HepG2 (cell line): ENCODE data around the gene TMEM129. TPM values are rescaled to one million over a fixed set of nuclear protein-coding genes. Genes with fewer than 3 reads are reported as not detected.
A peak's percentile ranks its signal among the peaks of the same experiment; 100 is the strongest.

Experiments
- CCDC6 ChIP-seq: sonication (generic); formaldehyde crosslinking; IDR thresholded peaks from 2 replicates; pipeline ENCODE4 v1.8.1; 2022; ENCODE audit warnings: mild to moderate bottlenecking, missing genetic modification reagents, moderate library complexity
- MTA3 ChIP-seq: sonication (generic); formaldehyde crosslinking; IDR thresholded peaks from 2 replicates; pipeline ENCODE4 v1.4.0; 2020; ENCODE audit warnings: missing genetic modification reagents
- NR2C2 ChIP-seq: sonication (generic); formaldehyde crosslinking; IDR thresholded peaks from 2 replicates; pipeline ENCODE4 v1.4.0; 2020; ENCODE audit warnings: missing genetic modification reagents, mild to moderate bottlenecking, moderate library complexity, borderline replicate concordance
- ONECUT2 ChIP-seq: sonication (generic); formaldehyde crosslinking; IDR thresholded peaks from 2 replicates; pipeline ENCODE4 v1.4.0; 2020; ENCODE audit warnings: missing genetic modification reagents
- RARA ChIP-seq: IDR thresholded peaks from 2 replicates; pipeline ENCODE4 v1.6.1; 2016; ENCODE audit warnings: missing genetic modification reagents, missing compliant biosample characterization
- SP1 ChIP-seq, 2 experiments: fragments of 450-650 bp in 1 of 2; sonication (generic) in 1 of 2; formaldehyde crosslinking in 1 of 2; IDR thresholded peaks; 2 replicates each; pipeline versions ENCODE4 v1.4.0 to v1.6.1; 2016 to 2020; ENCODE audit warnings: missing genetic modification reagents in 1 of 2
- TBL1XR1 ChIP-seq: fragments of 150-350 bp; IDR thresholded peaks from 2 replicates; pipeline ENCODE4 v1.6.1; 2014; ENCODE audit warnings: borderline replicate concordance, low read length; ENCODE audit not compliant: partially characterized antibody
- TOE1 ChIP-seq: sonication (generic); formaldehyde crosslinking; IDR thresholded peaks from 2 replicates; pipeline ENCODE4 v1.4.0; 2020; ENCODE audit warnings: mild to moderate bottlenecking, missing genetic modification reagents
- YEATS4 ChIP-seq: sonication (generic); formaldehyde crosslinking; IDR thresholded peaks from 2 replicates; pipeline ENCODE4 v1.4.0; 2020; ENCODE audit warnings: missing genetic modification reagents, borderline replicate concordance
- ZBTB21 ChIP-seq: sonication (generic); formaldehyde crosslinking; IDR thresholded peaks from 2 replicates; pipeline ENCODE4 v1.4.0; 2020; ENCODE audit warnings: missing genetic modification reagents
- ZNF235 ChIP-seq: sonication (generic); formaldehyde crosslinking; IDR thresholded peaks from 2 replicates; pipeline ENCODE4 v1.8.1; 2023; ENCODE audit warnings: mild to moderate bottlenecking, missing genetic modification reagents, borderline replicate concordance
- ZSCAN12 ChIP-seq: sonication (generic); formaldehyde crosslinking; IDR thresholded peaks from 2 replicates; pipeline ENCODE4 v1.9.0; 2021; ENCODE audit warnings: mild to moderate bottlenecking, missing genetic modification reagents
- polyA plus RNA-seq, 8 experiments: library from polyadenylated mRNA; depleted of rRNA in 3 of 8; stranded (reverse) in 7 of 8; unstranded in 1 of 8; fragments of >200 nt; fragmentation: Illumina TruSeq in 4 of 8; extraction: Trizol in 4 of 8; gene quantifications; 2 replicates each; pipeline versions ENCODE4 v1.2.1 to v1.2.3, GENCODE V29; 2011 to 2016; ENCODE audit warnings: low read depth in 4 of 8, missing spikeins in 1 of 8, mixed read lengths in 1 of 8; ENCODE audit not compliant: insufficient read depth in 1 of 8
- total RNA-seq, 5 experiments: library from RNA; depleted of rRNA; stranded (reverse); fragments of >200 nt; fragmentation: Illumina TruSeq; extraction: Trizol; gene quantifications; 2 replicates each; pipeline ENCODE4 v1.2.3, GENCODE V29; 2016; ENCODE audit warnings: low read depth in 1 of 5
- TF ChIP-seq, protein P1 (sequence below), 2 experiments: sonication (generic) in 1 of 2; formaldehyde crosslinking in 1 of 2; IDR thresholded peaks; 2 replicates each; pipeline versions ENCODE4 v1.4.0 to v1.6.1; 2018 to 2020; ENCODE audit warnings: missing genetic modification reagents in 2 of 2, borderline replicate concordance in 1 of 2, low read depth in 1 of 2, mild to moderate bottlenecking in 1 of 2, missing biosample characterization in 1 of 2
- TF ChIP-seq, protein P2 (sequence below): sonication (generic); formaldehyde crosslinking; IDR thresholded peaks from 2 replicates; pipeline ENCODE4 v1.4.0; 2020; ENCODE audit warnings: missing genetic modification reagents, borderline replicate concordance
- TF ChIP-seq, protein P3 (sequence below): sonication (generic); formaldehyde crosslinking; IDR thresholded peaks from 2 replicates; pipeline ENCODE4 v1.9.0; 2022; ENCODE audit warnings: missing genetic modification reagents, mild to moderate bottlenecking, borderline replicate concordance
- TF ChIP-seq, protein P4 (sequence below): IDR thresholded peaks from 2 replicates; pipeline ENCODE4 v1.6.1; 2016; ENCODE audit warnings: missing biosample characterization, missing genetic modification reagents, low read depth
- TF ChIP-seq, protein P5 (sequence below): sonication (generic); formaldehyde crosslinking; IDR thresholded peaks from 2 replicates; pipeline ENCODE4 v1.4.0; 2020; ENCODE audit warnings: missing genetic modification reagents

Gene TMEM129
- total and polyA plus RNA-seq, 2 of the 13 experiments (the other 11 are each of a cell fraction or from before 2014, with no cell fraction given), result 19.0 to 25.8 TPM

DNA sequence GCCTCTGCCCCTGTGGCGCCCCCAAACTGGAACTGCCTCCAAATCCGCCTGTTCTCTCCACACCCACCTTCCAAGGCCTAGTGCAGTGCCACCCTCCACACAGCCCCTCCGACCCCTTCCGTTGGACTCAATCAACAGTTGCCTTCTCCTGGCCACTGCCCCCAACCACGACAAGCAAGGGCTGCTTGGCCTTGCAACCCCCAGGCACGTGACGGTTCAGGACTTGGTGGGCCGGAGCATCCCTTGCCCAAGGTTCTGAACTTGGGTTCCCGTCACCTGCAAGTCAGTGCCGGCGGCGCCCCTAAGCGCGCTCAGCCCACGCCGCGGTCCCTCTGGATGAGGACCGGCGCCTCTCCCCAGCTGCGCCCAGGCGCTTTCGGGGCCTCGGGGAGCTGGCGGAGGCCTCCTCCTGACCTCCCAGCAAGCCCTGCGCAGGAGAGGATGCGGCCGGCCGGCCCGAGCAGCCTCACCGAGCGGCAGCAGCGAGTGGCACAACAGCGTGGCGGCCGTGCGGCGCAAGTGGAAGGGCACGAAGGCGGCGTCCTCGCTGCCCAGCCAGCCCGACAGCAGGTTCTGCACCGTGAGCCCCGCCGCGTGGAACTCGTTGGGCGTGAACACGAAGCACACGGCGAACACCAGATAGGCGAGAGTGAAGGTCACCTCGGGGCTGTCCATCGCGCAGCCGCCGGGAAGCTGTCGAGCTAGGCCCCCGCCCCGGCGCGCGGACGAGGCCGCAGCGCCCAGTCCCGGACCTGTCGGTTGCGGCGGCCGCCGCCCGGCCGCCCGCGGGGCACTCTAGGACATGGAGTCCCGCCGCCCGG is 750 bp downstream of the TMEM129 start (continued):
- TF ChIP-seq, protein P1, sequence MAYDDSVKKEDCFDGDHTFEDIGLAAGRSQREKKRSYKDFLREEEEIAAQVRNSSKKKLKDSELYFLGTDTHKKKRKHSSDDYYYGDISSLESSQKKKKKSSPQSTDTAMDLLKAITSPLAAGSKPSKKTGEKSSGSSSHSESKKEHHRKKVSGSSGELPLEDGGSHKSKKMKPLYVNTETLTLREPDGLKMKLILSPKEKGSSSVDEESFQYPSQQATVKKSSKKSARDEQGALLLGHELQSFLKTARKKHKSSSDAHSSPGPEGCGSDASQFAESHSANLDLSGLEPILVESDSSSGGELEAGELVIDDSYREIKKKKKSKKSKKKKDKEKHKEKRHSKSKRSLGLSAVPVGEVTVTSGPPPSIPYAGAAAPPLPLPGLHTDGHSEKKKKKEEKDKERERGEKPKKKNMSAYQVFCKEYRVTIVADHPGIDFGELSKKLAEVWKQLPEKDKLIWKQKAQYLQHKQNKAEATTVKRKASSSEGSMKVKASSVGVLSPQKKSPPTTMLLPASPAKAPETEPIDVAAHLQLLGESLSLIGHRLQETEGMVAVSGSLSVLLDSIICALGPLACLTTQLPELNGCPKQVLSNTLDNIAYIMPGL (CRISPR knock-in tag; IDR thresholded peaks at IDR 0.05; ENCODE audit: borderline replicate concordance in 1 of 2, low read depth in 1 of 2), result peak in 1 of 2 experiments; percentile 76; a peak in 2 of 4 replicates
- TF ChIP-seq, protein P2, sequence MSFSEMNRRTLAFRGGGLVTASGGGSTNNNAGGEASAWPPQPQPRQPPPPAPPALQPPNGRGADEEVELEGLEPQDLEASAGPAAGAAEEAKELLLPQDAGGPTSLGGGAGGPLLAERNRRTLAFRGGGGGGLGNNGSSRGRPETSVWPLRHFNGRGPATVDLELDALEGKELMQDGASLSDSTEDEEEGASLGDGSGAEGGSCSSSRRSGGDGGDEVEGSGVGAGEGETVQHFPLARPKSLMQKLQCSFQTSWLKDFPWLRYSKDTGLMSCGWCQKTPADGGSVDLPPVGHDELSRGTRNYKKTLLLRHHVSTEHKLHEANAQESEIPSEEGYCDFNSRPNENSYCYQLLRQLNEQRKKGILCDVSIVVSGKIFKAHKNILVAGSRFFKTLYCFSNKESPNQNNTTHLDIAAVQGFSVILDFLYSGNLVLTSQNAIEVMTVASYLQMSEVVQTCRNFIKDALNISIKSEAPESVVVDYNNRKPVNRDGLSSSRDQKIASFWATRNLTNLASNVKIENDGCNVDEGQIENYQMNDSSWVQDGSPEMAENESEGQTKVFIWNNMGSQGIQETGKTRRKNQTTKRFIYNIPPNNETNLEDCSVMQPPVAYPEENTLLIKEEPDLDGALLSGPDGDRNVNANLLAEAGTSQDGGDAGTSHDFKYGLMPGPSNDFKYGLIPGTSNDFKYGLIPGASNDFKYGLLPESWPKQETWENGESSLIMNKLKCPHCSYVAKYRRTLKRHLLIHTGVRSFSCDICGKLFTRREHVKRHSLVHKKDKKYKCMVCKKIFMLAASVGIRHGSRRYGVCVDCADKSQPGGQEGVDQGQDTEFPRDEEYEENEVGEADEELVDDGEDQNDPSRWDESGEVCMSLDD (CRISPR knock-in tag), result no peak
- TF ChIP-seq NR2C2 (CRISPR knock-in tag) (no peak), ZBTB21 (CRISPR knock-in tag) (no peak), ZSCAN12 (CRISPR knock-in tag) (0 out of 2 replicates have a peak, but pooled peaks have one; percentile 47), CCDC6 (CRISPR knock-in tag) (peak; percentile 36; the same call in 1 of the 2 replicates), YEATS4 (CRISPR knock-in tag) (peak; percentile 69; the same call in 1 of the 2 replicates), ONECUT2 (CRISPR knock-in tag) (no peak), TOE1 (no peak), SP1 (IDR thresholded peaks at IDR 0.05) (no peak), SP1 (CRISPR knock-in tag; IDR thresholded peaks at IDR 0.05) (no peak), MTA3 (CRISPR knock-in tag) (no peak), ZNF235 (peak; percentile 90; the same call in 1 of the 2 replicates), TBL1XR1 (no peak), RARA (CRISPR knock-in tag) (peak; percentile 26; the same call in 1 of the 2 replicates)
- TF ChIP-seq, protein P3, sequence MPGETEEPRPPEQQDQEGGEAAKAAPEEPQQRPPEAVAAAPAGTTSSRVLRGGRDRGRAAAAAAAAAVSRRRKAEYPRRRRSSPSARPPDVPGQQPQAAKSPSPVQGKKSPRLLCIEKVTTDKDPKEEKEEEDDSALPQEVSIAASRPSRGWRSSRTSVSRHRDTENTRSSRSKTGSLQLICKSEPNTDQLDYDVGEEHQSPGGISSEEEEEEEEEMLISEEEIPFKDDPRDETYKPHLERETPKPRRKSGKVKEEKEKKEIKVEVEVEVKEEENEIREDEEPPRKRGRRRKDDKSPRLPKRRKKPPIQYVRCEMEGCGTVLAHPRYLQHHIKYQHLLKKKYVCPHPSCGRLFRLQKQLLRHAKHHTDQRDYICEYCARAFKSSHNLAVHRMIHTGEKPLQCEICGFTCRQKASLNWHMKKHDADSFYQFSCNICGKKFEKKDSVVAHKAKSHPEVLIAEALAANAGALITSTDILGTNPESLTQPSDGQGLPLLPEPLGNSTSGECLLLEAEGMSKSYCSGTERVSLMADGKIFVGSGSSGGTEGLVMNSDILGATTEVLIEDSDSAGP, result peak; percentile 61; the same call in 1 of the 2 replicates
- TF ChIP-seq, protein P4, sequence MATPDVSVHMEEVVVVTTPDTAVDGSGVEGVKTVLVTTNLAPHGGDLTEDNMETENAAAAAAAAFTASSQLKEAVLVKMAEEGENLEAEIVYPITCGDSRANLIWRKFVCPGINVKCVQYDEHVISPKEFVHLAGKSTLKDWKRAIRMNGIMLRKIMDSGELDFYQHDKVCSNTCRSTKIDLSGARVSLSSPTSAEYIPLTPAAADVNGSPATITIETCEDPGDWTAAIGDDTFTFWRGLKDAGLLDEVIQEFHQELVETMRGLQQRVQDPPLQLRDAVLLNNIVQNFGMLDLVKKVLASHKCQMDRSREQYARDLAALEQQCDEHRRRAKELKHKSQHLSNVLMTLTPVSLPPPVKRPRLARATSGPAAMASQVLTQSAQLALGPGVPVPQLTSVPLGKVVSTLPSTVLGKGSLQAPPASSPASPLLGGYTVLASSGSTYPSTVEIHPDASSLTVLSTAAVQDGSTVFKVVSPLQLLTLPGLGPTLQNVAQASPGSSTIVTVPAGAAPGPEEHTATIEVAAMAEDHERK (CRISPR knock-in tag), result no peak
- TF ChIP-seq, protein P5, sequence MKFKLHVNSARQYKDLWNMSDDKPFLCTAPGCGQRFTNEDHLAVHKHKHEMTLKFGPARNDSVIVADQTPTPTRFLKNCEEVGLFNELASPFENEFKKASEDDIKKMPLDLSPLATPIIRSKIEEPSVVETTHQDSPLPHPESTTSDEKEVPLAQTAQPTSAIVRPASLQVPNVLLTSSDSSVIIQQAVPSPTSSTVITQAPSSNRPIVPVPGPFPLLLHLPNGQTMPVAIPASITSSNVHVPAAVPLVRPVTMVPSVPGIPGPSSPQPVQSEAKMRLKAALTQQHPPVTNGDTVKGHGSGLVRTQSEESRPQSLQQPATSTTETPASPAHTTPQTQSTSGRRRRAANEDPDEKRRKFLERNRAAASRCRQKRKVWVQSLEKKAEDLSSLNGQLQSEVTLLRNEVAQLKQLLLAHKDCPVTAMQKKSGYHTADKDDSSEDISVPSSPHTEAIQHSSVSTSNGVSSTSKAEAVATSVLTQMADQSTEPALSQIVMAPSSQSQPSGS (CRISPR knock-in tag), result peak; percentile 9; the same call in 1 of the 2 replicates
